ENCODE measurements around the gene FADS6.

FADS6 gene

GRCh38 chr17:74904687-74905409, 11.4 kb upstream of the FADS6 start:
- no peak for ATAC-seq
- TF ChIP-seq GLIS3 (CRISPR knock-in tag; IDR thresholded peaks at IDR 0.05) (no peak), ZC3H10 (CRISPR knock-in tag; IDR thresholded peaks at IDR 0.05) (no peak), ESRRG (CRISPR knock-in tag; IDR thresholded peaks at IDR 0.05) (no peak), RARB (CRISPR knock-in tag; IDR thresholded peaks at IDR 0.05) (no peak), PATZ1 (CRISPR knock-in tag; IDR thresholded peaks at IDR 0.05; ENCODE audit: borderline replicate concordance) (no peak), ARNTL (CRISPR knock-in tag; IDR thresholded peaks at IDR 0.05; ENCODE audit: borderline replicate concordance, low read depth) (no peak), ZFP30 (CRISPR knock-in tag; IDR thresholded peaks at IDR 0.05) (no peak), TCF4 (CRISPR knock-in tag; IDR thresholded peaks at IDR 0.05; ENCODE audit: borderline replicate concordance) (no peak), TSHZ2 (CRISPR knock-in tag; IDR thresholded peaks at IDR 0.05) (no peak), CSDC2 (CRISPR knock-in tag; IDR thresholded peaks at IDR 0.05) (no peak)

GRCh38 chr17:74903671-74904070, 10.2 kb upstream of the FADS6 start:
- ATAC-seq, result no peak
- TF ChIP-seq OSR1 (CRISPR knock-in tag; IDR thresholded peaks at IDR 0.05) (no peak), TOX (CRISPR knock-in tag; IDR thresholded peaks at IDR 0.05; ENCODE audit: borderline replicate concordance) (no peak), ARNTL (CRISPR knock-in tag; IDR thresholded peaks at IDR 0.05; ENCODE audit: borderline replicate concordance, low read depth) (no peak), PPARA (CRISPR knock-in tag; IDR thresholded peaks at IDR 0.05; ENCODE audit: borderline replicate concordance) (no peak), ZFP3 (CRISPR knock-in tag; IDR thresholded peaks at IDR 0.05) (no peak), TSHZ2 (CRISPR knock-in tag; IDR thresholded peaks at IDR 0.05) (no peak), ISL1 (CRISPR knock-in tag; IDR thresholded peaks at IDR 0.05) (no peak), SNAI2 (CRISPR knock-in tag; IDR thresholded peaks at IDR 0.05) (no peak), ZFP30 (CRISPR knock-in tag; IDR thresholded peaks at IDR 0.05) (no peak), ZNF8 (CRISPR knock-in tag; IDR thresholded peaks at IDR 0.05) (no peak), ZC3H10 (CRISPR knock-in tag; IDR thresholded peaks at IDR 0.05) (no peak), GLIS3 (CRISPR knock-in tag; IDR thresholded peaks at IDR 0.05) (no peak), CSRNP3 (CRISPR knock-in tag; IDR thresholded peaks at IDR 0.05) (no peak), ZNF70 (CRISPR knock-in tag; IDR thresholded peaks at IDR 0.05) (no peak), BACH2 (CRISPR knock-in tag; IDR thresholded peaks at IDR 0.05; ENCODE audit: borderline replicate concordance) (no peak)

GRCh38 chr17:74903034-74903433, 9.6 kb upstream of the FADS6 start:
- ATAC-seq, result no peak
- TF ChIP-seq ZC3H10 (CRISPR knock-in tag; IDR thresholded peaks at IDR 0.05) (no peak), GLIS3 (CRISPR knock-in tag; IDR thresholded peaks at IDR 0.05) (no peak), ZNF565 (CRISPR knock-in tag; conservative IDR thresholded peaks at IDR 0.05; ENCODE audit: low read depth) (no peak), PATZ1 (CRISPR knock-in tag; IDR thresholded peaks at IDR 0.05; ENCODE audit: borderline replicate concordance) (no peak), POU6F1 (CRISPR knock-in tag; IDR thresholded peaks at IDR 0.05; ENCODE audit: borderline replicate concordance, low read depth) (no peak), CREB5 (CRISPR knock-in tag; IDR thresholded peaks at IDR 0.05; ENCODE audit: low read depth) (no peak), TOX (CRISPR knock-in tag; IDR thresholded peaks at IDR 0.05; ENCODE audit: borderline replicate concordance) (no peak)

Measured in SK-N-SH treated with all-trans-retinoic acid at 6 μM for 48 hours (cell line).